ENCODE measurements around the gene XKR8. TPM values are rescaled to one million over a fixed set of nuclear protein-coding genes. Genes with fewer than 3 reads are reported as not detected.
A peak's percentile ranks its signal among the peaks of the same experiment; 100 is the strongest.
"Not testable (repeated sequence)": the region's sequence is repeated elsewhere in the genome, so short reads cannot be mapped to it uniquely, and the experiment has no call there.

The XKR8 gene
- total RNA-seq, 1 donor from 2014 or later, result 6.5 TPM

- DNase-seq (ENCODE audit: low read depth in 2 of 2), result peak in 1 of 2 donors; percentile 9
These were observed 31.3 kb downstream of the XKR8 start for GRCh38 chr1:27990920-27991537.

- peak; percentile 77 to 78 for DNase-seq (ENCODE audit: low read depth in 2 of 2)
These were observed 32.5 kb downstream of the XKR8 start for GRCh38 chr1:27992276-27992675.

GRCh38 chr1:27993241-27993640 is 33.5 kb downstream of the XKR8 start:
- DNase-seq (ENCODE audit: low read depth in 2 of 2), result peak; percentile 61 to 86

GRCh38 chr1:27994060-27994459 is 34.3 kb downstream of the XKR8 start:
- no peak for DNase-seq (ENCODE audit: low read depth in 2 of 2)

GRCh38 chr1:27994526-27994925 is 34.8 kb downstream of the XKR8 start:
- not testable (repeated sequence) for DNase-seq (ENCODE audit: low read depth in 2 of 2)

- peak; percentile 39 to 40 for DNase-seq (ENCODE audit: low read depth in 2 of 2)
These were observed 39.3 kb downstream of the XKR8 start for GRCh38 chr1:27999055-27999454.

- DNase-seq (ENCODE audit: low read depth in 2 of 2), result no peak
These were observed 42.8 kb downstream of the XKR8 start for GRCh38 chr1:28002600-28002999.

GRCh38 chr1:28003117-28003516 is 43.3 kb downstream of the XKR8 start:
- not testable (repeated sequence) for DNase-seq (ENCODE audit: low read depth in 2 of 2)

GRCh38 chr1:28010969-28011368 is 51.2 kb downstream of the XKR8 start:
- DNase-seq (ENCODE audit: low read depth in 2 of 2), result peak in 1 of 2 donors; percentile 25

Other genes with a start within 250 kb of the XKR8 start
- 5.4 and 9.1 TPM in 2 replicates for gene FAM76A, start 234.0 kb upstream of the XKR8 start, total RNA-seq
- 56.9 and 78.2 TPM in 2 replicates for gene STX12, start 186.8 kb upstream of the XKR8 start, total RNA-seq
- gene PPP1R8, start 129.2 kb upstream of the XKR8 start, total RNA-seq, result 47.7 and 56.5 TPM in 2 replicates
- gene THEMIS2, start 87.4 kb upstream of the XKR8 start, total RNA-seq, result 34.7 and 35.9 TPM in 2 replicates
- 41.1 and 47.5 TPM in 2 replicates for gene RPA2, start 45.4 kb upstream of the XKR8 start, total RNA-seq
- gene SMPDL3B, start 25.0 kb upstream of the XKR8 start, total RNA-seq, result 0.22 and 0.60 TPM in 2 replicates
- gene EYA3, start 128.6 kb downstream of the XKR8 start, total RNA-seq, result 7.6 and 8.5 TPM in 2 replicates
- gene PTAFR, start 216.7 kb downstream of the XKR8 start, total RNA-seq, result under 0.01 TPM in 2 replicates